ENCODE measurements around the gene CUX1. TPM values are rescaled to one million over a fixed set of nuclear protein-coding genes. Genes with fewer than 3 reads are reported as not detected.

The CUX1 gene
- total RNA-seq, 3 donors from 2014 or later = 35.1 to 54.4 (median 41.1) TPM

- intact Hi-C loops (cut with DNase I; ENCODE audit: low total_unique reads) = no loop called here
- Histone ChIP-seq H3K36me3 (no peaks in the 10 kb centered on the region), H3K4me1 (no peaks in the 10 kb centered on the region), H3K4me3 (no peak overlapping the region), H3K27ac (no peak overlapping the region), H3K27me3 (no peaks in the 10 kb centered on the region), H3K9me3 (no peaks in the 10 kb centered on the region)
- TF ChIP-seq POLR2A (IDR thresholded peaks at IDR 0.05) (no peak), POLR2AphosphoS5 (IDR thresholded peaks at IDR 0.05) (no peak)
- TF ChIP-seq, protein P1, sequence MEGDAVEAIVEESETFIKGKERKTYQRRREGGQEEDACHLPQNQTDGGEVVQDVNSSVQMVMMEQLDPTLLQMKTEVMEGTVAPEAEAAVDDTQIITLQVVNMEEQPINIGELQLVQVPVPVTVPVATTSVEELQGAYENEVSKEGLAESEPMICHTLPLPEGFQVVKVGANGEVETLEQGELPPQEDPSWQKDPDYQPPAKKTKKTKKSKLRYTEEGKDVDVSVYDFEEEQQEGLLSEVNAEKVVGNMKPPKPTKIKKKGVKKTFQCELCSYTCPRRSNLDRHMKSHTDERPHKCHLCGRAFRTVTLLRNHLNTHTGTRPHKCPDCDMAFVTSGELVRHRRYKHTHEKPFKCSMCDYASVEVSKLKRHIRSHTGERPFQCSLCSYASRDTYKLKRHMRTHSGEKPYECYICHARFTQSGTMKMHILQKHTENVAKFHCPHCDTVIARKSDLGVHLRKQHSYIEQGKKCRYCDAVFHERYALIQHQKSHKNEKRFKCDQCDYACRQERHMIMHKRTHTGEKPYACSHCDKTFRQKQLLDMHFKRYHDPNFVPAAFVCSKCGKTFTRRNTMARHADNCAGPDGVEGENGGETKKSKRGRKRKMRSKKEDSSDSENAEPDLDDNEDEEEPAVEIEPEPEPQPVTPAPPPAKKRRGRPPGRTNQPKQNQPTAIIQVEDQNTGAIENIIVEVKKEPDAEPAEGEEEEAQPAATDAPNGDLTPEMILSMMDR (IDR thresholded peaks at IDR 0.05) = no peak
- no peak for DNase-seq (ENCODE audit: low spot score in 2 of 2)
Observed at GRCh38 chr7:102253973-102254370, 436.5 kb downstream of the CUX1 start.

DNA sequence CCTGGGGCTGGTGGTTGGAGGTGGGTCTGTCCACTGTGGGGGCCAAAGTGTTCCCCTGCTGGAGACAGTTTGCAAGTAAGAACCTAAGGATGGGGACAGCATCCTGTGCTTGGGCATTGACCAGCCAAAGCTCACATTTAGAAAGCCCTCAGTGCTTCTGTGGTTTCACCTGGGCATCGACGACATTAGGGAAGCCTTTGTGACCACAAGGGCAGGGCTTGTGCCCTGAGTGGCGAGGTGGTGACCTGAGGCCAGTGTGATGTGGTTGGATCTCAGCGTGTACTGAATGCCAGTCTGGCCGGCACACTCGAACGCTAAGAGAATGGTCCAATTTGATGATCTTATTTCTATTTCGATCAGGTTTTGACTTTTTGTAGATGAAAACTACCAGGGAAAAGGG, 437.1 kb downstream of the CUX1 start:
- intact Hi-C loops (cut with DNase I; ENCODE audit: low total_unique reads) = no loop called here
- no peaks in the 10 kb centered on the region for H3K27me3 ChIP-seq
- H3K4me3 ChIP-seq = no peak overlapping the region
- DNase-seq (ENCODE audit: low spot score in 2 of 2) = no peak
- no peak overlapping the region for H3K27ac ChIP-seq
- H3K36me3 ChIP-seq = no peaks in the 10 kb centered on the region
- no peaks in the 10 kb centered on the region for H3K4me1 ChIP-seq
- no peaks in the 10 kb centered on the region for H3K9me3 ChIP-seq
- TF ChIP-seq, protein P1 (IDR thresholded peaks at IDR 0.05) = no peak
- no peak for TF ChIP-seq POLR2A (IDR thresholded peaks at IDR 0.05)

DNA sequence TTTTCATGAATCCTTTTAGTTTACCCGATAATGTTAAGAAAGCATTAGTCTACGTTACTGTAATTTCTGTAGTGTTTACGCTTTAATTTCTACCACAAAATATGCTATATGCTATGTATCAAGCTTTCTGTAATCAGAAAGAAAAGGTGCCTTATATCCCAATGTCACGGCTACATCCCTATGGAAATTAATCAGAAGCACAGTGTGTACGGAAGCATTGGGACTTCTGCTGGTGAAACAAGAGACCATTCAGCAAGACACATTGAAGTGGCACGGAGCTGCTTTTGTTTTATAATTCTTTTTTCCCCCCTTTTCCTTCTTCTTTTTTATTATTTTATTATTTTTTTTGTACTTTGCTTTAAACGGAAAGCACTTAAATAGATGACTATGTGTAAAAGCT, 438.1 kb downstream of the CUX1 start:
- no peaks in the 10 kb centered on the region for H3K4me1 ChIP-seq
- H3K9me3 ChIP-seq = no peaks in the 10 kb centered on the region
- H3K4me3 ChIP-seq = no peak overlapping the region
- intact Hi-C loops (cut with DNase I; ENCODE audit: low total_unique reads) = no loop called here
- DNase-seq (ENCODE audit: low spot score in 2 of 2) = no peak
- H3K27me3 ChIP-seq = no peaks in the 10 kb centered on the region
- no peaks in the 10 kb centered on the region for H3K36me3 ChIP-seq
- H3K27ac ChIP-seq = no peak overlapping the region
- TF ChIP-seq, protein P1 (IDR thresholded peaks at IDR 0.05) = no peak
- TF ChIP-seq POLR2A (IDR thresholded peaks at IDR 0.05) (no peak), POLR2AphosphoS5 (IDR thresholded peaks at IDR 0.05) (no peak)

DNA sequence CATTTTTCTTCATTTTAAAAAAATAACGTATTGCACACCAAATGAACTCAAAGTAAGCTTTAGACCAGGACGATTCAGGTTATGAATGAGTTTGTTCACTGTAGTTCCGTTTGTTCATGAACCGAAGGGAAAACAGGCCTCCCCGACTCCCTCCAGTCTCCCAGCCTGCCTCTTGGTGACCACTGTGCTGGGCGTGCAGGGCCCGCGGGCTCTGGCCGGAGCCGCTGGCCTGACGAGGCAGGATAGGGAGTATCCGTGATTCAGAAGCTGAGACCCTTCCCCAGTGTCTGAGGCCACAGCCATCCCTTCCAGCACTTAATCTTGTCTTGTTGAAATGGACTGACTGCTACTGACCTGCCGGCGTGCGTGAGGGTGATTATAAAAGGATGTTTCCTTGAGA, 438.5 kb downstream of the CUX1 start:
- Histone ChIP-seq H3K4me1 (no peaks in the 10 kb centered on the region), H3K27ac (no peak overlapping the region), H3K27me3 (no peaks in the 10 kb centered on the region), H3K9me3 (no peaks in the 10 kb centered on the region), H3K36me3 (no peaks in the 10 kb centered on the region), H3K4me3 (no peak overlapping the region)
- DNase-seq (ENCODE audit: low spot score in 2 of 2) = no peak
- intact Hi-C loops (cut with DNase I; ENCODE audit: low total_unique reads) = no loop called here
- TF ChIP-seq POLR2A (IDR thresholded peaks at IDR 0.05) (no peak), POLR2AphosphoS5 (IDR thresholded peaks at IDR 0.05) (no peak)
- TF ChIP-seq, protein P1 (IDR thresholded peaks at IDR 0.05) = no peak

- H3K4me1 ChIP-seq = no peaks in the 10 kb centered on the region
- no peaks in the 10 kb centered on the region for H3K9me3 ChIP-seq
- intact Hi-C loops (cut with DNase I; ENCODE audit: low total_unique reads) = no loop called here
- H3K27ac ChIP-seq = no peak overlapping the region
- no peaks in the 10 kb centered on the region for H3K36me3 ChIP-seq
- H3K4me3 ChIP-seq = no peak overlapping the region
- TF ChIP-seq, protein P1 (IDR thresholded peaks at IDR 0.05) = no peak
- TF ChIP-seq POLR2AphosphoS5 (IDR thresholded peaks at IDR 0.05) = no peak
- no peak for TF ChIP-seq POLR2A (IDR thresholded peaks at IDR 0.05)
- DNase-seq (ENCODE audit: low spot score in 2 of 2) = no peak
- no peaks in the 10 kb centered on the region for H3K27me3 ChIP-seq
Observed at GRCh38 chr7:102258073-102258748, 440.8 kb downstream of the CUX1 start.

Data from breast epithelium (tissue), 4 donors.